DMS153 (cell line): Measurements from ENCODE around the gene CSPG4.

Experiments
- DNase-seq: peaks from one replicate; lab custom pipeline; 2025; lab: John Stamatoyannopoulos, UW

The CSPG4 gene

DNA sequence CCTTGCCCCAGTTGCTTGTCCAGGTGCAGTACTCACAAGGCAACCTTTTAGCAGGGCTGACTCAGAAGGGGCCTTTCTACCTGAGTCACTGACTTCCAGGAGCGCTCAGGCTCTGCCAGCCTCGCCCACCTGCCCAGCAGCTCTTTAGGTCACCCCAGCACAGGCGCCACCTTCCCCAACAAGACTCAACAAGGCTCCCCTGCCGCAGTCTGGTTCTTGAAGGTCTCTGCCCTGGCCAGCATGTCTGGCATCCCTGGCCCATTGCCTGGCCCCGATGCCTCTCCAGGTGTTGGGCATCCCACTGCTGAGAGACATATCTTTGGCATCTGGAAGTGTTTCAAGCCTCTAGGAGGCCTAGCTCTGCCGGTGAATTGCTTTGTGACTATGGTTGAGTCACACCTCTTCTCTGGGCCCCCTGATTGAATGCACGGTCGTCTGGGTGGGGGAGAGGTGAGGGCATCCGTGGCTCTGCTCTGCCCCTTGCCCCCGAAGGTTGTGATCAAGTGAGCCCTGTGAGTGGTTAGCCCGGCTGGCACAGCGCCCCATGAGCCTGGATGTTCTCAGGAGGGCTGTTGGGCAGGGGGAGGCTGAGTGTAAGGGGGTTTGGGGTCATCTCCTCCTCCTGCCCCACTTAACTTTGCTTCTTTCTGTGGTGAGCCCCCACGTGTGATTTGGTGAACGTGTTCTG is 43.3 kb downstream of the CSPG4 start:
- DNase-seq: no peak

DNA sequence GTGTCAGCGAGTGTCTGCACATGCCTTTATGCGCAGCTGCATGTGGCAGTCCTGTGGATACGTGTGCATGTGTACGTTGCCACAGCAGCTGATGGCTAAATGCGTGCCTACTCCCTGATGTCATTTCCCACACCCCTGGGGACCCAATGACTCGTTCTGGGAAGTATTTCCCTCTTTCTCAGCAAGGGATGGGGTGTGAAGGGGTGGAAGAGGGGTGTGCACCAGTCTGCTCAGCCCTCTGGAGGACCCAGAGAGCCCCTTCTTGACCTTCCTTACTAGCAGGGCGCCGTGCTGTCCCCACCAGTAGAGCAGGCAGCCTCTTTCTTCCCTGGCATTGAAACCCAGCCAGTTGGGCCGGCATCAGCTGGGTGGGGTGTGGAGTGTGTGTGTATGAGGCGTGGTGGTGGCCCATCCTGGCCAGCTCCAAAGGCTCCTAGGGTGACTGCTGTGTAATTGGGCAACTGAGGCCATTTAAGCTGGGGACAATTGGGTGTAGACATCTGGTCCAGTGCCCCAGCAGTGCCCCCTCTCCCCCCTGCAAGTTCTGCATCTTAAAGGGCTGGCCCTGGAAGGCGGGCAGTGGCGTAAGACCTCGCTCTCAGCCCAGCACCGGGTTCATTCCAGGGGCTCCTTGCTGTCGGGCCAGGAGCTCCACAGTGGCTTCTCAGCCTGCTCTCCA is 45.7 kb downstream of the CSPG4 start:
- no peak for DNase-seq

DNA sequence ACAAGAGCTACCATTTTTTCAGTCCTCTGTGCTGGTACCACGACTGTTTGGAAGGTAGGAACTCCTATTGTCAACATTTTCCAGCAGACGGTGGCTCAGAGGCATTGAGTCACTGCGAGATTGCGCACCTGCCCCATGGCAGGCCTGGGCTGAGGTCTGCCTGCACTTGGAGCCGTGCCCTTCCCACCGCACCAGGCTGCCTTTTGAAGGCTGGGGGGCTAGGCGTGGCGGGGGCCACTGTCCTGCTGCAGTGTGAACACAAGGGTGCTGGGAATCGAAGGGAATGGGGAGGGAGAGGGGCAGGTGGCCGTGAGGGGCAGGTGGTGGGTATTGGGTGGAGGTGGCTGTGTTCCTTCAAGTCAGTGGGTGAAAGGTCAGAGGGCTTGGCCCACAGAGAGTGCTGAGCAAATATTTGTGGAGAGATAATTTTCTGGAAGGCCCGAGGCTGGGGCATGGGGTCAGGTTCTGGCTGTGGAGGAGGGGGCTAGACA is 48.7 kb downstream of the CSPG4 start:
- no peak for DNase-seq

GRCh38 chr15:75662823-75663519 is 49.7 kb downstream of the CSPG4 start:
- no peak for DNase-seq

DNA sequence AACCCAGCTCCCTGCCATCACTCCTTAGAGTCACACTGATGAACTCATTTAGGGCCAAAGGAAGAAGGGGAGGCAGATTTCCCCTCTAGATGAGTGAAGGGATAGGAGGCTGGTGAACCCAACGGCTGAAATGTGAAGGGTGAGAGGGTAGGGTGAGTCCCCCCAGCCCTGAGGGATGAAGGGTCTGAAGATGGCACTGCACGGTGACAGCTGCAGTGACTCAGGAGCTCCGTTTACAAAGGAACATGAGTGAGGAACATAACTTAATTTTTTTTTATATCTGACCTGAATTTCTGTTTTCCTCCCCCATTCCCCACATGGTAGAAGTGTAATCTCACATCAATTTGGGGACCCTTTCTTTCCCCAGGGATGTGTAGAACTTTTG is 50.9 kb downstream of the CSPG4 start:
- DNase-seq: no peak

GRCh38 chr15:75661100-75661755 is 51.4 kb downstream of the CSPG4 start:
- no peak for DNase-seq

GRCh38 chr15:75659928-75660645 is 52.6 kb downstream of the CSPG4 start:
- DNase-seq: no peak

GRCh38 chr15:75659141-75659771 is 53.4 kb downstream of the CSPG4 start:
- no peak for DNase-seq

- DNase-seq: no peak
These were observed 55.8 kb downstream of the CSPG4 start for GRCh38 chr15:75656813-75657212.

GRCh38 chr15:75656331-75656730 is 56.3 kb downstream of the CSPG4 start:
- no peak for DNase-seq

- no peak for DNase-seq
These were observed 56.7 kb downstream of the CSPG4 start for GRCh38 chr15:75655931-75656330.

- no peak for DNase-seq
These were observed 58.3 kb downstream of the CSPG4 start for GRCh38 chr15:75654201-75654907.

DNA sequence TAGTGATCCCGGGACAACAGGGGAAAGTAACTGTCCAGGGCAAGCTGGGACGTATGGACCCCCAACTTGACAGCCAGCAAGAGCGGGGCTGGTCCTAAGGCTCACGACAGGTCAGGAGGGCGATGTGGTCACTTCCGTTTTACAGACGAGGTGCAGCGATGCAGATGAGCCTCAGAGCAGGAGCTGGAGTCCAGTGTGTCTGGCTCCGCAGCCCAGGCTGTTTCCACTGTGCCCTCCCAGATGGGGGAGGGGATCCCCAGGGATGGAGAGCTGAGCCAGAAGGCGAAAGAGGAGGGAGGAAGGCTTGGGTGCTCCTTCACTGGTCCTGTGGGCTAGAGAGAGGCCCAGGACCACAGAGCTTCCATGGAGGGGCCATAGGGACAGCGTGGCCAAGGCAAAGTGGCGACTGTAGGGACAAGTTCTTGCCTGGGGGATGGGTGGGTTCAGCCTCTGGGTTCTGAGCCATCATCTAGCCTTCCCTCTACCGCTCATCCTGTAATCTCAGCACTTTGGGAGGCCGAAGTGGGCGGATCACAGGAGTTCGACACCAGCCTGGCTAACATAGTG is 59.2 kb downstream of the CSPG4 start:
- no peak for DNase-seq

- DNase-seq: no peak
These were observed 60.7 kb downstream of the CSPG4 start for GRCh38 chr15:75651810-75652543.

DNA sequence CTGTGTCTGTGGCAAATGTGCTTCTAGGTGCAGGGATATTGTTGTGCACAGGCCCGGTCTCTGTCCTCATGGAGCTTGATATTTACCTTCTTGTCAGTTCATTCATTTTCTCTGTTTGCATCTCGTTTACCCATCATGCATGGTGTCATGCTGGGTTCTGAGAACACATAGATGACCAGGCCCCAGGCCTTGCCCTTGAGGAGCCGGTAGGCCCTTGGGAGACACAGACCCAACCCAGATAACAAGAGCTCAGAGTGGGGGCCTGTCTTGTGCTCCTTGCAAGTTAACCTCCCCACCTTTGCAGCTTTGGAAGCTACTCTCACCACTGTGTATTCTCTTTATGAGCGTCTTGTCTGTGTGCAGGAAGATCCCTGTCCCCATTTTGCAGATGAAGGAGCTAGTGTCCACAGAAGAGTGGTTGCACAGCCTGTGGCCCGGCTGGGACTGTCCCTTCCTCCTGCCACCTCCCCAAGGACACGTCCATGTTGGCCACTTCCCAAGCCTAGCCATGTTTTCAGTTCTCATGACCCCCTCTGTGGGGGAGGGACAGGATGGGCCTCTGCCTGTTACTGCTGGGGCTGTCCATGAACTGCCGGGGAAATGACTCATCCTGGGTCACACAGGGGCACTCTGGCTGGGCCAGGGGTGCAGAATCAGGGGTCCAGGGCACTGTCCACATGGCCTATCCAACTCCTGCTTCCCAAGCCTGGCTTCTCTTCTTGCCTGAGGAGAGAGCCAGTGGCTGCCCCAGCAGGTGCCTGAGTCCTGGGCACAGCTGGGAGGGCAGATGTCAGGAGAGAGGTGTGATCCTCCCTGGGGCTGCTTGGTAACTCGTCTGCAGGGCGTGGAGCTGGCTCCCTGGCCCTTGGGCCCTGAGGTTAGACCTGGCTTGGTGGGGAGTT is 61.5 kb downstream of the CSPG4 start:
- no peak for DNase-seq

DNA sequence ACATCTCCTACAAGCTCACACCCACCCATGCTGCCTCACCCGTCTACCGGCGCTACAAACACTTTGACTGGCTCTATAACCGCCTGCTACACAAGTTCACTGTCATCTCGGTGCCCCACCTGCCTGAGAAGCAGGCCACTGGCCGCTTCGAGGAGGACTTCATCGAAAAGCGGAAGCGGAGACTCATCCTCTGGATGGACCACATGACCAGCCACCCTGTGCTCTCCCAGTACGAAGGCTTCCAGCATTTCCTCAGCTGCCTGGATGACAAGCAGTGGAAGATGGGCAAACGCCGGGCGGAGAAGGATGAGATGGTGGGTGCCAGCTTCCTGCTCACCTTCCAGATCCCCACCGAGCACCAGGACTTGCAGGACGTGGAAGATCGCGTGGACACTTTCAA is 62.8 kb downstream of the CSPG4 start:
- DNase-seq: no peak

- DNase-seq: no peak
These were observed 63.4 kb downstream of the CSPG4 start for GRCh38 chr15:75649045-75649761.
